ENCODE data around the gene ZNF624. TPM values are rescaled to one million over a fixed set of nuclear protein-coding genes. Genes with fewer than 3 reads are reported as not detected.
"Not testable (repeated sequence)": the region's sequence is repeated elsewhere in the genome, so short reads cannot be mapped to it uniquely, and the experiment has no call there.

ZNF624 gene
- total and polyA plus RNA-seq, 10 donors: 1.3 to 19.8 (median 8.6) TPM

- Histone ChIP-seq H3K9me3 (no peaks in the 10 kb centered on the region), H3K4me3 (no peak overlapping the region), H3K27me3 (replicated peaks in 1 of 7) (peaks cover 0 to 13% (median 3%) of the 10 kb centered on the region in 7 donors), H3K36me3 (no peaks in the 10 kb centered on the region), H3K27ac (no peak overlapping the region), H3K4me1 (no peaks in the 10 kb centered on the region)
- no peak for DNase-seq
- intact Hi-C loops (cut with DNase I; ENCODE audit: low total_unique reads): no loop called here
- no peak for TF ChIP-seq CTCF (IDR thresholded peaks at IDR 0.05 in 8 of 11, conservative IDR thresholded peaks at IDR 0.05 in 3 of 11)
- no peak for TF ChIP-seq POLR2A (IDR thresholded peaks at IDR 0.05)
- TF ChIP-seq POLR2AphosphoS5 (IDR thresholded peaks at IDR 0.05): no peak
- 75 to 87% (median 84%) methylated on average over 6 of the region's 6 CpGs for WGBS, 5 donors
These were observed 23.1 kb upstream of the ZNF624 start for GRCh38 chr17:16676676-16677268.

GRCh38 chr17:16666907-16667636 is 13.4 kb upstream of the ZNF624 start:
- intact Hi-C loops (cut with DNase I; ENCODE audit: low total_unique reads); H3K9me3 ChIP-seq; H3K27ac ChIP-seq; H3K36me3 ChIP-seq; DNase-seq: not testable (repeated sequence)
- Histone ChIP-seq H3K27me3 (replicated peaks in 1 of 7) (peaks cover 0 to 54% (median 20%) of the 10 kb centered on the region in 7 donors), H3K4me3 (peak overlapping the region in 6 of 8 donors; percentile 19 to 59 (median 24)), H3K4me1 (peaks cover 0 to 11% (median 3%) of the 10 kb centered on the region in 6 donors)
- WGBS, 5 donors: 3 to 9% (median 3%) methylated on average over 53 to 61 of the region's 61 CpGs

GRCh38 chr17:16666553-16666906 is 12.9 kb upstream of the ZNF624 start:
- H3K27ac ChIP-seq; intact Hi-C loops (cut with DNase I; ENCODE audit: low total_unique reads); H3K36me3 ChIP-seq; DNase-seq; H3K9me3 ChIP-seq: not testable (repeated sequence)
- Histone ChIP-seq H3K4me1 (peaks cover 0 to 11% (median 3%) of the 10 kb centered on the region in 6 donors), H3K27me3 (replicated peaks in 1 of 7) (peaks cover 0 to 54% (median 20%) of the 10 kb centered on the region in 7 donors), H3K4me3 (peak overlapping the region in 6 of 8 donors; percentile 19 to 59 (median 24))
- 39 to 52% (median 47%) methylated on average over 14 to 24 of the region's 24 CpGs for WGBS, 5 donors

GRCh38 chr17:16662936-16663335 is 9.3 kb upstream of the ZNF624 start:
- Histone ChIP-seq H3K9me3 (peaks cover 0 to 4% (median 0%) of the 10 kb centered on the region in 8 donors), H3K4me1 (peaks cover 0 to 11% (median 3%) of the 10 kb centered on the region in 6 donors), H3K27me3 (replicated peaks in 1 of 7) (peaks cover 0 to 21% (median 9%) of the 10 kb centered on the region in 7 donors), H3K36me3 (no peaks in the 10 kb centered on the region), H3K4me3 (no peak overlapping the region), H3K27ac (no peak overlapping the region)
- TF ChIP-seq POLR2A (IDR thresholded peaks at IDR 0.05) (no peak), CTCF (IDR thresholded peaks at IDR 0.05 in 8 of 11, conservative IDR thresholded peaks at IDR 0.05 in 3 of 11) (no peak), POLR2AphosphoS5 (IDR thresholded peaks at IDR 0.05) (no peak)
- intact Hi-C loops (cut with DNase I; ENCODE audit: low total_unique reads): no loop called here
- 89 to 100% (median 95%) methylated on average over 1 of the region's 1 CpG for WGBS, 5 donors
- no peak for DNase-seq

GRCh38 chr17:16661217-16661616 is 7.6 kb upstream of the ZNF624 start:
- H3K36me3 ChIP-seq: no peaks in the 10 kb centered on the region
- H3K9me3 ChIP-seq: peaks cover 0 to 4% (median 0%) of the 10 kb centered on the region in 8 donors
- intact Hi-C loops (cut with DNase I; ENCODE audit: low total_unique reads): no loop called here
- no peak for DNase-seq
- peaks cover 0 to 7% (median 0%) of the 10 kb centered on the region in 7 donors for H3K27me3 ChIP-seq (replicated peaks in 1 of 7)
- TF ChIP-seq POLR2A (IDR thresholded peaks at IDR 0.05) (no peak), POLR2AphosphoS5 (IDR thresholded peaks at IDR 0.05) (no peak), CTCF (IDR thresholded peaks at IDR 0.05 in 8 of 11, conservative IDR thresholded peaks at IDR 0.05 in 3 of 11) (no peak)
- H3K27ac ChIP-seq: no peak overlapping the region
- no peaks in the 10 kb centered on the region for H3K4me1 ChIP-seq
- H3K4me3 ChIP-seq: no peak overlapping the region

Data from spleen (tissue), 11 donors.